HG03103 (cell line): ENCODE measurements around the gene MYRIP.
"Not testable (repeated sequence)": the region's sequence is repeated elsewhere in the genome, so short reads cannot be mapped to it uniquely, and the experiment has no call there.

Experiments used
- ATAC-seq: cut with Tn5 transposase; IDR thresholded peaks from one replicate; pipeline ENCODE4 v1.9.1; 2021; ENCODE audit warnings: low read depth; ENCODE audit not compliant: unreplicated experiment

MYRIP gene

DNA sequence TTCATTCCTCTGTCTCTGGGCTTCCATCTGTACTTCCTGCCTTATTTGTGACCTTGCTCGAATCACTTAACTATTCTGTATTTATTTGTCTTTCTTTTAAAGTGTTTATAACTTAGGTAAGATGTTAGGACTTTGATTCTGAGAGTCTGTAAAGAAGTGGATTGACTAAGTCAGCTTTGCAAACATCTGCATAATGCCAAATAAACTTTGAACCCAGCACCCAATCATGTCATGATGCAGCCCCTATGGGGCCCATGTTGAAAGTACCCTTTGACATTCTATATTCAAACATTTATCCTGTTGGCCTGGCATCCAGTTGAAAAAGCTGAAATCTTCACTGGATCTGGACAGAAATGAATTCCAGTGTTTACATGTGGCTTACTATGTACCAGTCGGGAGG is 3.8 kb upstream of the MYRIP start:
- no peak for ATAC-seq

DNA sequence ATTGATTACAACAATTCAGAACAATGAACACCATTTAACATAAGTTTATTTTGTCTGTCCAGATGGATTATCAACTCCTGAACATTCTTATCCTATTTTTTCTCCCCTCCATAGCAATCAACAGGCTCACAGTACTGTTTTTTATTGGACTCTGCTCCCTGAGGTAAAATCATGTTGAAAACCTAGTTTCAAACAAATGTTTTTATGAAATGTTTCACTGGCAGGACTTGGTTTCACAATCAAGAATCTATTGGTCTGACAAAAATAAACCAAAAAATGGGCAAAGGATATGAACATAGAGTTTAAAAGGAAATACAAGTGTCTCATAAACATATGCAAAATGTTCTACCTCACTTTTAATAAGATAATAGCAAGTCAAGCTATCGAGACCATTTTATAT is 2.6 kb upstream of the MYRIP start:
- ATAC-seq: no peak

DNA sequence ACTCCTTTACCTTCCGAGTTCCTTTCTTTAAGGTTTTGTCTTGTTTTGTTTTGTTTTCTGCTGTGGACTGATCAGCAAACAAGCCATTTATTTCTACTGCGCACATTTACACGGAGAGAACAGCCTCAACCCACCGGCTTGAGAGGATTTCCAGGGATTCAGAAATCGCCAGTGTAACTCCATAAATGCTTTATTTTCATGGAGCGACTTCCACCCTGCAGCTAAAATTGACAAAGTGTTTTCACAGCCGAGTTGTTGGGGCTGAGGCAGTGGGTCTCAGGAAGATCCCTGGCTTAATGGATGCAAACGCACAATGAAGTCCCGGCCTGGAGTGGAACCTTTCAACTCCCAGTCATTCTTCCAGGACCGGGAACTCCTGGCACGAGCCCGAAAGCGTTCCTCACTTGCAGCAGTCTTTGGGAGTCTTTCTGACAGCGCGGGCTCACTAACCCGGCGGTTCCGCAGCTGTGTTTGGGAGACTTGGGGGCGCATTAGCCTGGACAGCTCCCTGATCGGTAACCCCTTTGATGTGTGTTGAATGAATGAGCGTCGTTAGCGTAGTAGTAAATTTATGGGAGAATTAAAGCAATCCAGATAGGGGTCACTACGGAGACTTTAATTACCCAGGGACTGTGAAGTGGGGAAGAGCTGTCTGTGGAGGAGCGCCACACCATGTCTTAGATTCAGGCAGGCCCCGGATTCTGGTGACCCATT is 785 bp upstream of the MYRIP start:
- ATAC-seq: no peak

DNA sequence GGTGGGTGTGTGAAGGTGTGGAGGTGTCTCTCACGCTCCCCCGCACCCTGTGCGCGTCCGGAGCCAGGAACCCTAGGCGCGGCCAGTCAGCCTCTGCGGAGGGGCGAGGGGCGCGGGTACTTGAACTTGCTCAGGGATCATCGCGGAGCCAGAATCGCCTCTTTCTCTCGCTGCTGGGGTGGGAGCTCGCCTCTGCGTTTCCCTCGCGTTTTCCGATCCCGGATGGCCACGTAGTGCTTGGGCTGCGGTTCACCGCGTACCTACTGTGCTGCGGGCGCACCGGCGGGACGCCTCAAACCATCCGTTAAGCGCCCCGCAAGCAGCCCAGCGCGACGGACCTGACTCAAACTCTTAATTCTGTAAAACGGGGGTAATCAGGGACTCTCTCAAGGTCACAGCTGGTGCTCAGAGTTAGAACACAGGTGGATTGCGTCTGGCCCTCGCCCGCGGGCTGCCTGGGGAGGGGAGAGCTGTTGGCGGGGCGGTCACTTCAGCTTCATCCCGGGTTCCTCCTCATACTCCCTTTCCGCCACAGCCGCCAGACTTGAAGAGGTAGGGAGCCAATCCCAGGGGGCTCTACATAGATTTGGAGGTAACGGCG is 686 bp downstream of the MYRIP start:
- no peak for ATAC-seq

DNA sequence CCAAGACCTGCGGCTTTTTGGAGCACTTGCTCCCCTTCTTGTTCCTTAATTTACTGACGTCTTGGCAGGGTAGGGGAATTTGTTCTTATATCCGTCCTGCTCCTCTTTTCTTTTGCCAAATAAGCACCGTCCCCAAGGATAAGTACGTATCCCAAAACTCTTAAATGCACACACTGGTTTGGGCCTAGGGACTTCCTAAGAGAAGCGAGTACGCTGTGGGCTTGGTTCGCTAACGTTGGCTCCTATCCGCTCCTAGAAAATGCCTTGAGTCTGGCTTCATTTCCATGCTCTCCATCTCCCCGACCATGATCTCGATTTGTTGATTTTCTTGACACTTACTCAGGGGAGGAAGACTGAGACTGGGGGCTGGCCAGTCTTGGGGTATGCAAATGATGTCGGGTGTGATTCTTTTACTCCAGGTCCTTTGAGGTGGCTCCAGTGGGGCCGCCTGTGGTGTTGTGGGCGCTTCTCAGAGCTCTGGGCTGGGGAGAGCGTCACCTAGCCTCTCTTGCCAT is 1.3 kb downstream of the MYRIP start:
- ATAC-seq: no peak

DNA sequence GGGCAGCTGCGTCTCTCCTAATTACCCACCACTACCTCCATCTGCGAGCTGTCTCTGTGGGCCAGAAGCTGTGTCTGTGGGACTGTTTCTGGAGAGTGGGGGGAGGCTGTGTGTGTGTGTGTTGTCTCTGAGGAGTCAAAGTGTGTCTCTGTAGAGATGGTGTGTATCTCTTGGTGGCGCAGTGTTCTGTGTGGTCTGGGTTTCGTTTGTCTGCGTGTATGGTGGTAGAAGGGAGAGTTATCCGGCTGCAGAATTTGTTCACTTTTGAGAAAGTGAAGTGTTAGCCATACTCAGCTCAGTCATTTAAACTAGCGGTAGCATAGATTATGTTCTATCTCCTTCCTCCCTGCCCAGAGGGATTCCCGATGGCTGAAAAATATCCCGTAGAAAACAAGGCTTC is 2.2 kb downstream of the MYRIP start:
- ATAC-seq: no peak

DNA sequence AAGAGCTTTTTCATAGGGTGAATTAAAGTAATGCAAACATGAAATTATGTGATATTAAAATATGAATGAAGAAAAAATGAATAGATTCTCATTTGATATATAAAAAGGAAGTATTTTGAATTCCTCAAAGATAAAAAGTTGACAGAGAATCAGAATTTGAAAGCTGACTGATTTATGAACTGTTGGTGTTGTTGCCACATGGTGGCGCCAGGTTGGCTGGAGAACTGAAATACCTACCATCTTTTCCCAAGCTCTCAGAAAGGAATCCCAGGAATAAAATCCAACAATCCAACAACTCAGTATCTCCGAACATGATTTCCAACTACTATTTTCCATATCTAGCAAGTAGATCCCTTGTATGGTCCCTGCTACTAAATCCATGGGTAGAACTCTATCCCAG is 3.1 kb downstream of the MYRIP start:
- no peak for ATAC-seq

DNA sequence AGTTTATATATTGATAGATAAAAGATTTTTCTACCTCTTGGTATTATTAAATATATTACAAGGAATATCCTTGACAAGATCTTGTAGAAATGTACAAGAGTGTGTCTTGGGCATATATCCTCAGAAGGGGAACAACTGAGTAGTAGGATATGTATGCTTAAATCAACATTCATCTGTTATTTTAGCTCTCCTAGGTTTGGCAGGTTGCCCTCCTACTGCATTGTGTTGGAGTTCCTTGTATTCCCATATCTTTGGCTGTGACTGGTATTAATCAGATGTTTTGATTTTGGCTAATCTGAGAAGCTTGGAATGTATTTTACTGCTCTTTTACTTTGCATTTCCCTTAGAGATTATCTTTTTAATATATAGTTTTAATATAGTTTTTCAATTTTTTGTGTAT is 4.6 kb downstream of the MYRIP start:
- ATAC-seq: no peak

DNA sequence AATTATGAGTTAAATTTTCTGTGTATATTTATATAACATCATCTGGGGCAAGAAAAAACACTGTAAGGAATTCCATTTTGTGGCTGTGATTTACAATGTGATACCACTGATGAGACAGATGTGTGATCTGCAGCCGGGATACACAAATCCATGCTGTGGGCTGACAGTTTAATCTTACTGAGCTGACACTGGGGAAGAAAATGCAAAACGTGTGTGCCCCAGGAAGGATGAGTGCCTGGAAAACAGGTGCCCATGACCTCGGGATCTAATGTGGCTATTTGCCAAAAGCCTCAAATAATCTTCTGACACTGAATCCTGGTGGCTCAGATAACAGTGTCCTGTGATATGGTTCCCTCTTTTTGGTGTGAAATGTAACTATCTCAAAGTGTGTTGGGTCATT is 10.5 kb downstream of the MYRIP start:
- no peak for ATAC-seq

DNA sequence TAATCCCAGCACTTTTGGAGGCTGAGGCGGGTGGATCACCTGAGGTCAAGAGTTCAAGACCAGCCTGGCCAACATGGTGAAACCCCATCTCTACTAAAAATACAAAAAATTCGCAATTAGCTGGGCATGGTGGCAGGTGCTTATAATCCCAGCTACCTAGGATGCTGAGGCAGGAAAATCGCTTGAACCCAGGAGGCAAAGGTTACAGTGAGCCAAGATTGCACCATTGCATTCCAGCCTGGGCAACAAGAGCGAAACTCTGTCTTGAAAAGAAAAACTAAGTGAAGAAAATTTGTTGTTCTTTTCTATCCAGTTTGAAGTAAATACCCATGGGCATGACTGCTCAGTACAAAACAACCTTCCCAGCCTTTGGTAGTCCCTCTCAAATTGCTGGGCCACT is 24.4 kb downstream of the MYRIP start:
- not testable (repeated sequence) for ATAC-seq

DNA sequence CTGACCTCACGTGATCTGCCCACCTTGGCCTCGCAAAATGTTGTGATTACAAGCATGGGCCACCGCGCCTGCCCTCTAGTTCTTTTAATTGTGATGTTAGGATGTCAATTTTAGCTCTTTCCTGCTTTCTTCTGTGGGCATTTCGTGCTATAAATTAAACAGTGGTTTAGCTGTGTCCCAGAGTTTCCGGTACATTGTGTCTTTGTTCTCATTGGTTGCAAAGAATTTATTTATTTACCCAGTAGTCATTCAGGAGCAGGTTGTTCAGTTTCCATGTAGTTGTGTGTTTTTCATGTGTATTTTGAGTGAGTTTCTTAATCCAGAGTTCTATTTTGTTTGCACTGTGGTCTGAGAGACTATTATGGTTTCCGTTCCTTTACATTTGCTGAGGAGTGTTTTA is 30.1 kb downstream of the MYRIP start:
- ATAC-seq: no peak

DNA sequence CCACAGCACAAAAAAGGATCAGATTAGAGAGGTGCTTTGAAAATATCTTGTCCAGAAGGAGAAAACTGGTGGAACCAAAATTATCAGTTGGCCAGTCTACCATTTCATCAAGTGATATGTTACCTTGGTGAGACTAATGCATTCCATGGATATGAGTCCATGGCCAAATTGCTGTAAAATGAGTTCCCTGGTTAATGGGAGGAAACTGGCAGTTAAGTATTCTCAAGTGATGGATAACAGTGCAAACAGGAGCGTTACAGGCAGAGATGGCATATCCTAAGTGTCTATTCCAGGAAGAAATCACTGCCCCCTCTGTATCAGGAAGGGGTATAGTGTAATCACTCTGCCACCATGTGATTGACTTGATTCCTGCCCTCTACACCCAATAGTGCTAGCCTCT is 34.0 kb downstream of the MYRIP start:
- no peak for ATAC-seq

DNA sequence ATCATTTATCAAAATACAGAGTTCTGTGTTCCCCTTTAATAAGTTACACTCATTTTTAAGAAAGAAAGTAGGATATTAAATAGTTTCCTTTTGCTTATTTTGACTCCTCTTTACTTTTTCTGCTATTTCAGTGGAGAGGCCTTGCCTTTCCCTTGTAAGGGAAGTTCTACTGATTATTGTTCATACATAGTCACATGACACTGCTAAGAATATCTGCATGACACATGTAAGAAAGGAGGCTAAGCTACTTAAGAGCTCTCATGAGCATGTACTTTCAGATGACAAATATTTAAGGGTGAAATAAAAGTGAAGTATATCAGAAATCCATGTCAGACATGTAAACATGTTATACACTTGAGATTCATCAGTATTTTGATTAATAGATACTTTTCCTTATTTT is 39.0 kb downstream of the MYRIP start:
- ATAC-seq: no peak

DNA sequence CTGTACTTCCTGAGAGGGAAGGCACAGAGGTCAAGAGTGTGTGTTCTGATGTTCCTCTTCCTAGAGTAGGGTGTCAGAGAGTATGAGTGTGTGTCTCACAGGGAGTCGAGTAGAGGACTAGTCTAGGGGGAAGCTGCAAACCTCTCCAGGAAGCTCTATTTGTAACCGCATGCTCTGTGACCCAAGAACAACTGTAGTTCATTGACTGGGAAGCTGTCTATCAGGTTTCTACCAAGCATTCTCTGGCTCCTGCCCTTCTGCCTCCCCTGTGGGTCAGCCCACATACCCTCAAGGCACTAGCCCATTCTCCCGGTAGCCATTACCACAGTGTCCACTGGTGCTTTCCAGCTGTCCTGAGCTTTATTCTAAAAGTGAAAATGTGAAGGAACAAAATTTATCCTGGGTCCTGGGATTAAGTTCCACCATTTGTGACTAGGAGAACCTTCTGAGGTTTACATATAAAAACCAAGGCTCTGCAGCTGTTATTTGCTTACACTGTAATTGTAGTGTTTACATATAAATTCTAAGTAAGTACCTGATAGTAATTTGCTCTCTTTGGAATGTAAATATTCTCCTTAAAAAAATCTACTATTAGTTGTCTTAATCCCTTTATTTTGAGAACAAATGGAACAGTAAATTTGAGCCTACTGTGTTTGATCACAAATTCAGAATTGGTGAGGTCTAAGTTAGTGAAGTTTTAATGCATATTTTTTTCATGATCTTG is 40.7 kb downstream of the MYRIP start:
- no peak for ATAC-seq

DNA sequence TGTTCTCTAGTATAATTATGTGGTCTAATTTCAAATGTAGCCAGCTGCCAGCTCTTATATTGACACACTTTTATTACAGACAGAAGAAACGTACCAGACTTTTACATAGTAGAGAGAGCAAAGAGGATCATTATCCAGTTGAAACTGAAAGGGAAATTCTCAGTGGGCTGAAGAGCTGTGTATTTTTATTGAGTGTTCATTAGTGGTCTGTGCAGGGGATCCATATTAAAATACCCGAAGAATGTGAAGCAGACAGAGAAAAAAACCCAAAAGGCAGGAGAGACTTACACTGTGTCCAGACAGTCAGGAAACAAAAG is 41.3 kb downstream of the MYRIP start:
- ATAC-seq: no peak

DNA sequence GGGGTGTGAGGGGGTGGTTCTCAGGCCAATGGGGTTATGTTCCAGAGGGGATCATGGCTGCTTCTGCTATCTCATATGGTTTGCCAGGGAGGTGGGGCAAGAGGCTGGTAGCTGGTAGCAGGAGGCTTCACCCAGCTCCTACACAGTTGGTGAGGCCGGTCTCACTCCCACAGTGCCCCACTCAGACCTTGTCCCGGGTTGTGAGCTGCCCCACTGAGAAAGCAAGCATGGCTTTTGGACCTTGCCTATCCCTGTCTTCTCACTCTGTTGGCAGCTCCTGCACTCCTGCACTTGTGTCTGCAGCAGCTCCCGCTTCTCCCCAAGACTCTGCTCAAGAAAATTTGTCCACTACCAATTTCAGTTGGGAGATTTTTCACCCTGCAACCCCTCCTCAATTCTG is 46.1 kb downstream of the MYRIP start:
- no peak for ATAC-seq

DNA sequence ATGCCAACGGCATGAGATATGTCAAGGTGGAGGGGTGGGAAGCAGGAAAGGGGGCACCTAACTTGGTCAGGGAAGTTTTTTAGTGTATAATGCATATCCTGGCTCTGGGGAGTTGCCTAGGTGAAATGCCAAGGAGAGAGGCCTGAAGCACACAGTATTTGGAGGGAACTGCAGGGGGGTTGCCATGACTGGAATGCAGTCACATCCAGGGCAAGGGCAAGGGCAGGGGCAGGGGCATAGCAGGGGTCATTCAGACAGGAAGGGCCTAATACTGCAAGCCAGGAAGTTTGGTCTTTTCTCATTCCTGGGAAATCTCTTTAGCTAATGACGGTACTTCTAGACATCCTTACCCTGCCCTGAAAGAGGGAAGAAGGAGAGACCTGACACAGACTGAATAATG is 60.5 kb downstream of the MYRIP start:
- ATAC-seq: no peak

DNA sequence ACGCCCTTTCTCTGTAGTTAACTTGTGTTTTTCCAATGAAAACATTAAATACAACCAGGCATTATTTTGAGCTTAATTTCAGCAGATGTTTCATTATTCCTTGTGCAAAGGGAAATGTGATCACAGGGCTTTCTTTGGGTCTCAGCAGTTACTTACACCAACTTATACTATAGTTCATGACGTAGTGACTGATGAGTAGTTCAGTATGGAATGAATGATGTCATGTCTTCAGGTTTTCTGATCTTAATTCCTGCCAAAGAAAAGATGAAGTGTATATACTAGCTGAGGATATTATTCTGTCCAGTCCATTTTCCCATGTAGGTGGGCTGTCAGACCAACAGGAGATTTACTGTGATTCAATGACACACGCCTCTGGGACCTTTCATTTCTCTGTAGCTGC is 61.3 kb downstream of the MYRIP start:
- no peak for ATAC-seq

DNA sequence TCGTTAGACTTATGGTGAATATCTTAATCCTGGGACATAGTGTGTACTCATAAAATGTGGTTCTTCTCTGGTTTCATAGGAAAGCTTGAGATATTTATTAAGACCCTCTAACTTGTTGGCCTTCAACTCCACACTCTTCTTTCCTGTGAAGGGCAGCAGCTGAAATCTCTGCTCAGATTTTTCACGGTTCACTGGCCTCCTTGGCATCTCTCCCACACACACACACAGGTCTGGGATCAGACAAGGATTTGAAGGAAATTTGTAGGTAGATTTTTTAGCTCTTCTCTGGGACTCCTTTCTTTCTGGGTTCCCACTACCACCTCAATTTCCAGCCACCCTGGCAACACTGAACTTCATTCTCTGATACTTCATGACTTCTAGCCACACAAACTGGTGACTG is 70.2 kb downstream of the MYRIP start:
- ATAC-seq: no peak

DNA sequence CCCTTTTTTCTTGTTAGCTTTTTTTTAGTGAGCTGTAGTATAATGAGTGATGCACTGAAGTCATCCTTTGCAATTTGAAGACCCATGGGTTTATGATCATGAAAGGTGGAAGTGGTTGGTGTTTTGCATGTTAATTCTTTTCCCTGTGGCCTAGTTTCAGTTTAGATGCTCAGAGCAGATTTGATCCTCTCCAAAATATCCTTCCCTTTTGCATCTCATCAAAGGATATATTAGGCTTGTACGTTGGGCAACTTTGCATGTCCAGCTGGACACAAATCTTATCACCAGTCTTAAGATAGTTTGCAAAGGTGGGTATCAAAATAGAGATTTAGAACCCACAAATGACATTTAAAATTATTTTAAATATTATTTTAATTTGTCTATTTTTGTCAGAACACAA is 72.7 kb downstream of the MYRIP start:
- no peak for ATAC-seq

DNA sequence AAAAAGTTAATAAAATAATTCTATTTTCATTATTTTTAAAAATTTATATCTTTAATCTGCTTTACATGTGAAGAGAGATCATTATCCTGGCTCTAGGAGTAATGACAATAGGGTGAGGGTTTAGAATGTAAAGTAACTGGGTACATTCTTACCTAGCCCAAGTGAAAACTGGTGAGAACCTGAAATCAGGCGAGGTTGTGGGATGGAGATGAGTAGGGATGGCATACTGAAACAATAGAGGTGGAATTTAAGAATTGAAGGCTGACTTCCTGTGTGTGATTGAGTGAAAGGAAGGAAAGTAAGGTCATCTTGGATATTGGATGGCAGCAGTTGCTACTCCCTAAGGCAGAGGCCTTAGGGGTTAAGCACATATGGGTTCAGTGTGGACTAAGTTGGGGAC is 82.7 kb downstream of the MYRIP start:
- ATAC-seq: no peak

DNA sequence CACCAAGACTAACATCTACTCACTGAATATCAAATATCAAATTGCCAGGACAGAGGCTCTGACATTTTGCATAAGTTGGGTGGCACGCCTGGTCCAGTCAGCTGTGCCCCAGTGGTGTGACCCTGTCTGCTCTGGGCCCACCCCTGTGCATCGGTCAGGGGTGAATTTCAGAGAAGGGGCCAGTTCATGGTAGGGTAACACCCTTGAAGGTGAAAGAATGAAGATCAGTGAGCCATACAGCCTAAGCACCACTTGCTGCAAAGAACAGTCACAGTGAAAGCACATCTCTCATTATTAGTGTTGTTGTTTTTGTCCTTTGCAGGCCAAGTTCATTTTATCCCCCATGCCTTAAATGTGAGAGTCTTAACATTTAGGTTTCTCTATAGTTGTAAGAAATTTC is 86.8 kb downstream of the MYRIP start:
- no peak for ATAC-seq
